H1 (cell line): ENCODE measurements around the gene APOL5. TPM values are rescaled to one million over a fixed set of nuclear protein-coding genes. Genes with fewer than 3 reads are reported as not detected.

Experiments
- CTCF ChIA-PET: fragments of 300-600 bp; sonication (Branson Sonifier 250); formaldehyde crosslinking; loops from one replicate; lab custom pipeline; 2021; ENCODE audit not compliant: partially characterized antibody; lab: Charles Lee
- POLR2A ChIA-PET: fragments of 300-600 bp; sonication (Branson Sonifier 250); formaldehyde crosslinking; loops from one replicate; lab custom pipeline; 2021; ENCODE audit warnings: inconsistent platforms; ENCODE audit not compliant: partially characterized antibody; lab: Charles Lee
- DNase-seq, 2 experiments: peaks; one replicate each; pipeline versions ENCODE4 v3.0.0 to v3.0.0-alpha.2; 2010 to 2022; ENCODE audit warnings: low spot score in 2 of 2, low read depth in 1 of 2, mixed read lengths in 1 of 2
- FAIRE-seq: peaks from 2 replicates; lab custom pipeline; 2011; peaks lifted over from hg19 to GRCh38; lab: Jason Lieb, UNC
- H2AFZ ChIP-seq: 2 replicates; pipeline ENCODE4 v1.8.1; 2012; ENCODE audit warnings: low read length, inconsistent platforms
- H2AK5ac ChIP-seq: 2 replicates; pipeline ENCODE4 v1.6.1; 2013; ENCODE audit warnings: low read depth, low read length
- H2BK120ac ChIP-seq: replicated peaks from 2 replicates; pipeline ENCODE3; 2013; ENCODE audit warnings: low read depth, low read length, inconsistent platforms
- H2BK12ac ChIP-seq: 2 replicates; pipeline ENCODE4 v1.6.1; 2013; ENCODE audit warnings: low read depth, low read length
- H2BK15ac ChIP-seq: 2 replicates; pipeline ENCODE4 v1.6.1; 2013; ENCODE audit warnings: low read length
- H2BK20ac ChIP-seq: 2 replicates; pipeline ENCODE4 v1.6.1; 2013; ENCODE audit warnings: low read length
- H2BK5ac ChIP-seq: 2 replicates; pipeline ENCODE4 v1.6.1; 2013; ENCODE audit warnings: low read depth, low read length
- H3K14ac ChIP-seq: 2 replicates; pipeline ENCODE4 v1.6.1; 2013; ENCODE audit warnings: inconsistent platforms; ENCODE audit not compliant: insufficient read length
- H3K18ac ChIP-seq: 2 replicates; pipeline ENCODE4 v1.6.1; 2013; ENCODE audit warnings: low read length; ENCODE audit errors: extremely low read depth
- H3K23ac ChIP-seq: 2 replicates; pipeline ENCODE4 v1.6.1; 2013; ENCODE audit warnings: inconsistent platforms; ENCODE audit not compliant: insufficient read length
- H3K23me2 ChIP-seq: 2 replicates; pipeline ENCODE4 v1.6.1; 2013; ENCODE audit warnings: low read depth, low read length
- H3K27ac ChIP-seq: 2 replicates; pipeline ENCODE4 v1.6.1; 2011; ENCODE audit warnings: low read depth, low read length, inconsistent platforms
- H3K27me3 ChIP-seq, 4 experiments: replicated peaks in 1 of 4; 1 replicate in 1 of 4; 2 replicates in 3 of 4; pipeline versions ENCODE4 v1.6.1 to v1.8.1; 2011 to 2013; ENCODE audit warnings: low read length in 3 of 4, mild to moderate bottlenecking in 3 of 4, inconsistent platforms in 2 of 4, mixed read lengths in 2 of 4, moderate library complexity in 1 of 4; ENCODE audit not compliant: control insufficient read depth in 3 of 4, insufficient read depth in 3 of 4; ENCODE audit errors: extremely low read depth in 1 of 4
- H3K36me3 ChIP-seq, 4 experiments: 2 replicates each; pipeline versions ENCODE4 v1.6.1 to v1.8.1; 2011 to 2013; ENCODE audit warnings: mild to moderate bottlenecking in 4 of 4, low read length in 3 of 4, moderate library complexity in 2 of 4, control low read depth in 1 of 4, inconsistent platforms in 1 of 4; ENCODE audit not compliant: insufficient read depth in 4 of 4, control insufficient read depth in 2 of 4
- H3K4ac ChIP-seq: replicated peaks from 2 replicates; pipeline ENCODE3; 2013; ENCODE audit warnings: low read length, low read depth, mixed read lengths, inconsistent platforms; ENCODE audit not compliant: insufficient read length
- H3K4me1 ChIP-seq, 4 experiments: replicated peaks in 1 of 4; 1 replicate in 1 of 4; 2 replicates in 3 of 4; pipeline versions ENCODE4 v1.6.1 to v1.8.1; 2011 to 2013; ENCODE audit warnings: low read length in 3 of 4, inconsistent platforms in 2 of 4, mixed read lengths in 1 of 4; ENCODE audit not compliant: insufficient read depth in 4 of 4, control insufficient read depth in 3 of 4
- H3K4me2 ChIP-seq, 2 experiments: 2 replicates each; pipeline versions ENCODE4 v1.6.1 to v1.8.1; 2011 to 2013; ENCODE audit warnings: low read depth in 2 of 2, low read length in 2 of 2, control low read depth in 1 of 2, inconsistent platforms in 1 of 2, mild to moderate bottlenecking in 1 of 2; ENCODE audit not compliant: insufficient read depth in 1 of 2
- H3K4me3 ChIP-seq, 4 experiments: fragments of 200-600, 300-600 bp in 1 of 4; sonication (generic), shearing (Covaris generic), sonication (Bioruptor Twin) in 1 of 4; 2 replicates each; pipeline versions ENCODE4 v1.5.1 to v1.8.1; 2011 to 2016; ENCODE audit warnings: low read length in 4 of 4, low read depth in 3 of 4, control low read depth in 2 of 4, inconsistent platforms in 2 of 4, mild to moderate bottlenecking in 2 of 4, mixed read lengths in 1 of 4, moderate library complexity in 1 of 4; ENCODE audit not compliant: insufficient read depth in 2 of 4; ENCODE audit errors: extremely low read depth in 1 of 4
- H3K56ac ChIP-seq: replicated peaks from 2 replicates; pipeline ENCODE3; 2013; ENCODE audit warnings: low read depth, mild to moderate bottlenecking, mixed read lengths, low read length, inconsistent platforms; ENCODE audit not compliant: insufficient read length
- H3K79me1 ChIP-seq: 2 replicates; pipeline ENCODE4 v1.6.1; 2013; ENCODE audit warnings: low read depth, low read length, control low read depth
- H3K79me2 ChIP-seq, 2 experiments: 2 replicates each; pipeline versions ENCODE4 v1.6.1 to v1.8.1; 2012 to 2013; ENCODE audit warnings: low read length in 2 of 2, mild to moderate bottlenecking in 2 of 2, inconsistent platforms in 1 of 2; ENCODE audit not compliant: insufficient read depth in 2 of 2, control insufficient read depth in 1 of 2
- H3K9ac ChIP-seq, 4 experiments: replicated peaks in 1 of 4; 1 replicate in 1 of 4; 2 replicates in 3 of 4; pipeline versions ENCODE4 v1.6.1 to v1.8.1; 2011 to 2013; ENCODE audit warnings: low read depth in 3 of 4, low read length in 3 of 4, control low read depth in 2 of 4, mild to moderate bottlenecking in 2 of 4, moderate library complexity in 2 of 4, inconsistent platforms in 1 of 4; ENCODE audit errors: extremely low read depth in 1 of 4
- H3K9me3 ChIP-seq, 2 experiments: 2 replicates each; pipeline versions ENCODE4 v1.6.1 to v1.8.1; 2012 to 2013; ENCODE audit warnings: mild to moderate bottlenecking in 2 of 2, moderate library complexity in 2 of 2, control low read depth in 1 of 2, inconsistent platforms in 1 of 2, low read depth in 1 of 2, low read length in 1 of 2, mixed read lengths in 1 of 2; ENCODE audit not compliant: insufficient read depth in 2 of 2
- H4K20me1 ChIP-seq, 2 experiments: replicated peaks in 1 of 2; 2 replicates each; pipeline versions ENCODE3 to v1.8.1; 2011 to 2013; ENCODE audit warnings: inconsistent platforms in 2 of 2, low read length in 2 of 2, mild to moderate bottlenecking in 1 of 2; ENCODE audit not compliant: insufficient read depth in 2 of 2, control insufficient read depth in 1 of 2
- H4K5ac ChIP-seq: 2 replicates; pipeline ENCODE4 v1.6.1; 2013; ENCODE audit warnings: low read length, low read depth, mixed read lengths, inconsistent platforms; ENCODE audit not compliant: insufficient read length
- H4K8ac ChIP-seq: 2 replicates; pipeline ENCODE4 v1.8.0; 2013; ENCODE audit warnings: mild to moderate bottlenecking, moderate library complexity, low read length, inconsistent platforms; ENCODE audit not compliant: insufficient read depth; ENCODE audit errors: extremely low read depth
- H4K91ac ChIP-seq: replicated peaks from 2 replicates; pipeline ENCODE3; 2013; ENCODE audit warnings: low read length, mixed read lengths, inconsistent platforms; ENCODE audit not compliant: insufficient read length
- CEBPB ChIP-seq: IDR thresholded peaks from 2 replicates; pipeline ENCODE4 v1.6.1; 2012; ENCODE audit warnings: low read depth, low read length
- KDM4A ChIP-seq: IDR thresholded peaks from one replicate; pipeline ENCODE4 v1.7.1; 2012; ENCODE audit warnings: low read depth, mild to moderate bottlenecking, moderate library complexity, low read length, inconsistent platforms; ENCODE audit not compliant: severe bottlenecking
- POU5F1 ChIP-seq: IDR thresholded peaks from 2 replicates; pipeline ENCODE4 v1.6.1; 2011; ENCODE audit warnings: low read depth, mild to moderate bottlenecking, low read length, moderate library complexity
- RFX5 ChIP-seq: IDR thresholded peaks from 2 replicates; pipeline ENCODE4 v1.6.1; 2011; ENCODE audit warnings: low read depth, low read length, improper control_type of control experiment, borderline replicate concordance
- WGBS, 2 experiments: shearing (Covaris generic) in 1 of 2; methylation state at CpG; one replicate each; pipeline versions ENCODE4 v1.1.6 to v1.1.7; 2013 to 2015; ENCODE audit warnings: low lambda C conversion rate in 2 of 2, mixed read lengths in 2 of 2, inconsistent platforms in 1 of 2, low coverage in 1 of 2, missing lambda C conversion rate in 1 of 2; ENCODE audit not compliant: insufficient replicate concordance in 2 of 2, insufficient coverage in 1 of 2, insufficient read length in 1 of 2; ENCODE audit errors: extremely low coverage in 1 of 2, missing lambda C conversion rate in 1 of 2; 5-methylcytosine and 5-hydroxymethylcytosine counted together
- polyA plus RNA-seq, 7 experiments: library from polyadenylated mRNA; depleted of rRNA in 3 of 7; stranded (reverse) in 5 of 7; unstranded in 2 of 7; fragments of >200 nt in 5 of 7; fragments of 200-250 nt in 2 of 7; gene quantifications; 1 replicate in 5 of 7; 2 replicates in 1 of 7; 4 replicates in 1 of 7; pipeline versions ENCODE4 v1.2.1 to v1.2.3, GENCODE V29; 2011 to 2013; ENCODE audit warnings: missing spikeins in 2 of 7, mixed read lengths in 2 of 7
- total RNA-seq: library from RNA; stranded (reverse); fragmentation: NEBNext Ultra II Directional; extraction: Animal tissue kit (Norgen Biotek cat#: 25700); gene quantifications from 2 replicates; pipeline ENCODE4 v1.2.1, GENCODE V29; 2021

APOL5 gene
- total and polyA plus RNA-seq, 2 of the 8 experiments (the other 6 are each of a cell fraction or from before 2014, with no cell fraction given), result not detected

- Histone ChIP-seq H3K79me2 (no peaks in the 10 kb centered on the region), H3K36me3 (peaks cover 0 to 6% (median 3%) of the 10 kb centered on the region in 4 experiments; a peak in 3 of 8 replicates), H4K8ac (no peak overlapping the region), H3K9ac (no peak overlapping the region), H3K27ac (no peak overlapping the region), H3K4me3 (no peak overlapping the region), H2BK120ac (no peak overlapping the region), H3K23me2 (0 out of 2 replicates have a peak, but pooled peaks cover 3% of the 10 kb centered on the region), H2AK5ac (no peak overlapping the region), H4K5ac (no peak overlapping the region), H2BK20ac (no peak overlapping the region), H3K4ac (no peak overlapping the region), H3K23ac (no peak overlapping the region), H3K18ac (no peak overlapping the region), H2BK15ac (no peak overlapping the region), H4K20me1 (no peaks in the 10 kb centered on the region), H3K4me2 (no peak overlapping the region), H2BK12ac (no peak overlapping the region), H3K56ac (no peak overlapping the region), H4K91ac (no peak overlapping the region), H3K14ac (no peak overlapping the region), H3K27me3 (no peaks in the 10 kb centered on the region), H3K9me3 (peaks cover 3 to 8% of the 10 kb centered on the region in 2 experiments; a peak in 3 of 4 replicates), H2AFZ (no peak overlapping the region), H3K4me1 (no peaks in the 10 kb centered on the region), H2BK5ac (no peak overlapping the region), H3K79me1 (no peaks in the 10 kb centered on the region)
- 96% methylated on average over 9 of the region's 9 CpGs; no CpG with 5 or more reads in 1 of the 2 experiments for WGBS, 2 experiments
- POLR2A ChIA-PET, result no interaction called here
- TF ChIP-seq RFX5, result no peak
- no peak for TF ChIP-seq POU5F1
- no peak for TF ChIP-seq KDM4A
- no peak for TF ChIP-seq CEBPB
- no peak for FAIRE-seq
- CTCF ChIA-PET, result no interaction called here
- DNase-seq, result no peak
These were observed 14.4 kb downstream of the APOL5 start for GRCh38 chr22:35732116-35732515.
